Omental fat pad (tissue), 4 donors: ENCODE measurements around the gene L3MBTL1. TPM values are rescaled to one million over a fixed set of nuclear protein-coding genes. Genes with fewer than 3 reads are reported as not detected.

Experiments
- ATAC-seq: fragments of 150-250 bp; one replicate; pipeline ENCODE4 v1.9.1; 2016; ENCODE audit warnings: mild to moderate bottlenecking, moderate library complexity; ENCODE audit not compliant: low FRiP score
- DNase-seq: peaks from one replicate; pipeline ENCODE4 v3.0.0-alpha.2; 2019; ENCODE audit warnings: low spot score
- CTCF ChIP-seq, 3 donors: fragments of 450-650 bp; IDR thresholded peaks; one replicate each; pipeline ENCODE4 v1.5.1; 2016 to 2017; ENCODE audit warnings: antibody characterized with exemption in 3 of 3, mild to moderate bottlenecking in 3 of 3, moderate library complexity in 2 of 3
- total RNA-seq, 4 donors: library from RNA; depleted of rRNA; stranded (reverse); fragments of >200 nt; gene quantifications; one replicate each; pipeline ENCODE4 v1.1.0, GENCODE V29; 2016

The L3MBTL1 gene
- total RNA-seq, 4 donors from 2014 or later, result 6.5 to 9.8 (median 7.4) TPM

- no peak for TF ChIP-seq CTCF (IDR thresholded peaks at IDR 0.05)
- DNase-seq (no peak), ATAC-seq (no peak)
Observed at GRCh38 chr20:43535370-43536004, 28.0 kb downstream of the L3MBTL1 start.

- DNase-seq, result no peak
- no peak for TF ChIP-seq CTCF (IDR thresholded peaks at IDR 0.05)
- no peak for ATAC-seq
Observed at GRCh38 chr20:43536041-43536816, 28.7 kb downstream of the L3MBTL1 start.

- ATAC-seq (no peak), DNase-seq (no peak)
- TF ChIP-seq CTCF (IDR thresholded peaks at IDR 0.05), result no peak
Observed at GRCh38 chr20:43536817-43537440, 29.4 kb downstream of the L3MBTL1 start.

GRCh38 chr20:43537921-43538877, 30.7 kb downstream of the L3MBTL1 start:
- TF ChIP-seq CTCF (IDR thresholded peaks at IDR 0.05), result peak in 1 of 3 donors; percentile 11
- peak; percentile 8 for ATAC-seq
- peak; percentile 78 for DNase-seq

GRCh38 chr20:43538878-43539700, 31.6 kb downstream of the L3MBTL1 start:
- DNase-seq, result no peak
- TF ChIP-seq CTCF (IDR thresholded peaks at IDR 0.05), result no peak
- peak; percentile 12 for ATAC-seq
